ENCODE measurements around the gene SYT2. TPM values are rescaled to one million over a fixed set of nuclear protein-coding genes. Genes with fewer than 3 reads are reported as not detected.

Gene SYT2
- total RNA-seq, 2 donors from 2014 or later: not detected

DNA sequence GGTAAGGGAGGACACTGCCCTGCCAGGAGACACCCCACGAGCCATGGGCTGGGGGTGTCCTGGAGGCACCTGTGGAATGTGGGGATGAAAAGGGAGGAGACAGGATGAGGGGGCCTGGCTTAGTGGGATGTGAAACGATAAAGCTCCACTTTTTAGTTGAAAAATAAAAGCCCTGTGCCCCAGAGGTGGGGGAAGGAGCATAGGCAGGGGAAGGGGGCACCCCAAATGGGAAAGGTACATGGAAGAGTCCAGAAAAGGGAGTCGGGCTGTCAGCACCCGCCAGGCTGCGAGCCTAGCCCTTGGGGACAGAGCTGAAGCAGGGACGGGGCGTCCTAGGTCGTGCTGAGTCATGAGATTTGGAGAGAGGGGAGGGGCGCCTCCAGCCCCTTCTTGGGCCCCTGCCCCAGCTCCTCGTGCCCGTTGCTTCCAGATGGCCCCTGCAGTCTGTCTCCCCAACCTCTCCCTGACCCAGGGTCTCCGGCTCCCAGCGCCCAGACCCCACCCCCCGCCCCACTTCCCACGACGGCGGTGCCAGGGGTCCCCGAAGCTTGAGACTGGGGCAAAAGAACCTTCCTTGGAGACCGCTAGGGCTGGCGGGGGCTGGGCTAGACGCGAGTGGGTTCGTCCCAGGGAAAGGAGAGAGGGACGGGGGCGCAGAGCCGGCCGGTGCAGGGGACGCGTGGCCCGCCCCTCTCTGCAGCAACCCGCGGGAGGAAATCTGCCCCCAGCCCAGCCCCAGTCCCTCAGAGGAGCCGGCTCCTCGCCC, 795 bp downstream of the SYT2 start:
- intact Hi-C loops (cut with DNase I): loop anchor here (5.0 to 10.0 kb wide), 4 partner anchors 365 to 852 kb away; partner anchors contain the start of genes PPP1R12B (in 1 of the 2) and UBE2T (in 1 of the 2)
- no peak for DNase-seq (ENCODE audit: low spot score)

GRCh38 chr1:202708456-202709275, 1.6 kb downstream of the SYT2 start:
- intact Hi-C loops (cut with DNase I): loop anchor here in 1 of 2 donors (10.0 kb wide), 1 partner anchor 384 kb away; no protein-coding TSS in a partner anchor
- DNase-seq (ENCODE audit: low spot score): no peak

DNA sequence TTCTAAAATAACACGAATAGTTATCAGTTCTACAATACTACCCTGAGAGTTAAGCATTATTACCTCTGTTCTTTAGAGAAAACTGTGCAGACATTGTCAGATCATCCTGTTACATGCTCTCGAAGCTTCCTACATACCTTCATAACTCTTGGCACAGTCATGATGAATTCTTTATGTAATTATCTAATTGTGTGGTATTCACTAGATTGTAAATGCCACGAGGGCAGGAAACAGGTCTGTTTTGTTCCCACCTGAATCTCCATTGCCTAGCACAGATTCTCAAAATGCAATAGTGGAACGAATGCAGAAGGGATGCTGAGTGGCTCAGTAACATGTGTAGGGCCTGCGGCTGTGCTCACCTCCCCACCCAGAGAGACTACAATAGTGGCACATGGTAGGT, 3.4 kb downstream of the SYT2 start:
- intact Hi-C loops (cut with DNase I): loop anchor here in 1 of 2 donors (1.0 to 10.0 kb wide), 2 partner anchors 15 to 382 kb away; no protein-coding TSS in a partner anchor
- DNase-seq (ENCODE audit: low spot score): no peak

DNA sequence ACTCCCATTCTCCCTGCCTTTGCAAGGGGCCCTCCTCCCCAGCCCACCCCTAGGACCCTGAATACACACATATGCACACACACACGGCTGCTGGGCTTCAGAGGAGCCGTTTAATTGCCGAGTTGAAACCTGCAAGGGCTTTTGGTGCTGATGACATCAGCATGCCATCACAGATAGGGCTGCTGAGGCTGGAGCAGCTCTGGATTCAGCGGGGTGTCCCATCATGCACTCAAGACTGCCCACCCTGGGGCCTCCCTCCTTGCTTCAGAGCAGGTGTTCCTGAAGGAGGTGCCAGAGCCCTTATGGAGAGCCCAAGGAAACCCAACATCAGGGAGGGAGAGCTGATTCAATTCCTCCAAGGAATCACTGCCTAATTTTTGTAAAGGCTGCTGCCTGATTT, 5.7 kb downstream of the SYT2 start:
- DNase-seq (ENCODE audit: low spot score): no peak
- intact Hi-C loops (cut with DNase I): loop anchor here in 1 of 2 donors (10.0 kb wide), 1 partner anchor 380 kb away; no protein-coding TSS in a partner anchor

GRCh38 chr1:202703191-202703590, 7.1 kb downstream of the SYT2 start:
- intact Hi-C loops (cut with DNase I): loop anchor here in 1 of 2 donors (10.0 kb wide), 1 partner anchor 378 kb away; no protein-coding TSS in a partner anchor
- DNase-seq (ENCODE audit: low spot score): no peak

DNA sequence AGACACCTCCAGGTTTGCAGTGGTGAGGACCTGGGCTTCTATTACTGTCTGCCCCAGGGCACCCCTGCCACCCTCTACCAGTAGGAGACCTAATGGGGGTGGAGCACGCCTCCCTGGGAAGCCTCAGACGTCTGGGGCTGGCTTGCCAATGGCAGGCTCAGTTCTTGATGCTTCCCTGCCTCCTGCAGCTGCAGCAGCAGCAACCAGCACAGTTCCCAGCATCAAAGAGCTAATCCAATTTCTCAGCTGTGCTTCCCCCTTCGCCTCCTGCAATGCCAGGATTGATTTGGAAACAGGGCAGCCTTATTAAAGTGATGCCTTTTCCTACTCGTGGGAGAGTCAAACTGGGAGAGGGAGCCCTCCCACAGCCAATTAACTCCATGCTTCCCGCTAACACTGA, 8.2 kb downstream of the SYT2 start:
- DNase-seq (ENCODE audit: low spot score): no peak

DNA sequence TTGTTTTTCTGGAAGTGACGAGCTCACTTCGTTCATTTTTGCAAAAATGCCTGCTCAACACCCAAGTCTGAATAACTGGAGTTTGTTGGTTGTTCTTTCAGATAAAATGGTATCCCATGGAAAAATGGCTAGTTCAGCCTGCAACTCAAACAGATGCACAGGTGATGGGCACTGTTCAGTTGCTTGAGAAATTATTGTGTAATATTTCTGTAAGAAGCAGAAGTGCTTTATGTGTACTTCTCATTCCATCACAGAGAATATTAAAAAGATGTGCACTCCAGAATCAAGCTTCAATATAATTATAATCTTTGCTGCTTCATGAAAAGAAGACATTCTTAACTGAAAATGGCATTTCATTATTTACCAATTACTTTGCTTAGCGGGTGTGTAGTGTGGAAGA, 9.1 kb downstream of the SYT2 start:
- intact Hi-C loops (cut with DNase I): loop anchor here in 1 of 2 donors (10.0 kb wide), 1 partner anchor 376 kb away; no protein-coding TSS in a partner anchor
- DNase-seq (ENCODE audit: low spot score): no peak

More for the DNA sequence above, 8.2 kb downstream of the SYT2 start:
- intact Hi-C loops (cut with DNase I): loop anchor here in 1 of 2 donors (10.0 kb wide), 1 partner anchor 377 kb away; no protein-coding TSS in a partner anchor

GRCh38 chr1:202700061-202700460, 10.2 kb downstream of the SYT2 start:
- no peak for DNase-seq (ENCODE audit: low spot score)
- intact Hi-C loops (cut with DNase I): loop anchor here in 1 of 2 donors (10.0 kb wide), 1 partner anchor 375 kb away; no protein-coding TSS in a partner anchor

DNA sequence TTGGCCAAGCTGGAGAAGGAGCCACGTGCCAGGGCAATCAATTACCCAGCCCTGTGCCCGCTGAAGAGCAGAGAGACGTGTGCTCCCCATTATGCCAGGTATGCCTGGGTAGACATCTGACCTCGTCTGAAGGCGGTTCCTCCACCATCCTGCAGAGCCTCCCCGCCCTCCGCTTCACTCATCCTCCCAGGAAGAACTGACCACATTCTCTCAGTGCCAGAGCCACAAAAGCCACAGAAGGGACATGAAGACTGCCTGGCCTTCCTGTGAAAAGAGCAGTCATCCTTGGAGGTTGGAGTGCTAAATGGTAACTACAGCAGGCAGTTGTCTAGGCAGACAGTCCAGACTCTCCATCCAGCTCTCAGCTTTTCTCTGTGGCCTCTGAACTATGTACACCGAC, 12.0 kb downstream of the SYT2 start:
- intact Hi-C loops (cut with DNase I): no loop called here
- DNase-seq (ENCODE audit: low spot score): no peak

GRCh38 chr1:202697038-202697437, 13.2 kb downstream of the SYT2 start:
- intact Hi-C loops (cut with DNase I): no loop called here
- DNase-seq (ENCODE audit: low spot score): no peak

DNA sequence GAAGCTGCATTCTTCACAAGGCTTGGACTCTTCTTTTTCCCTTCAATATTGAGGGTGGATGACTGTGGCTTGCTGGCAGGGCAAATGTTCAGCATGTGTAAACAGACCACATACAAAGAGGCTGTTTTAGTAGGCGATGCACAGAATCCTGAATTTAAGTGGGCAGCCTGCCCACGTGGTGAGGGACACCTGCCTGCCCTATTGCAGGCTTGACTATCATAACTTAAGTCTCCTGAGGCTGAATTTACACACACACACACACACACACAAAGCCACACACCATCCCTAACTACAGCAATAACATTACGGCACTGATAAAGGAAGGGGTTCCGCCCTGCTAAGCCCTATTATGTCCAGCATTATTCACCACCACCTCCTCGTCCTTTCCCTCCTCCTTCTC, 15.9 kb downstream of the SYT2 start:
- DNase-seq (ENCODE audit: low spot score): no peak
- intact Hi-C loops (cut with DNase I): loop anchor here in 1 of 2 donors (2.0 to 5.0 kb wide), 2 partner anchors 14 to 1298 kb away; no protein-coding TSS in a partner anchor

DNA sequence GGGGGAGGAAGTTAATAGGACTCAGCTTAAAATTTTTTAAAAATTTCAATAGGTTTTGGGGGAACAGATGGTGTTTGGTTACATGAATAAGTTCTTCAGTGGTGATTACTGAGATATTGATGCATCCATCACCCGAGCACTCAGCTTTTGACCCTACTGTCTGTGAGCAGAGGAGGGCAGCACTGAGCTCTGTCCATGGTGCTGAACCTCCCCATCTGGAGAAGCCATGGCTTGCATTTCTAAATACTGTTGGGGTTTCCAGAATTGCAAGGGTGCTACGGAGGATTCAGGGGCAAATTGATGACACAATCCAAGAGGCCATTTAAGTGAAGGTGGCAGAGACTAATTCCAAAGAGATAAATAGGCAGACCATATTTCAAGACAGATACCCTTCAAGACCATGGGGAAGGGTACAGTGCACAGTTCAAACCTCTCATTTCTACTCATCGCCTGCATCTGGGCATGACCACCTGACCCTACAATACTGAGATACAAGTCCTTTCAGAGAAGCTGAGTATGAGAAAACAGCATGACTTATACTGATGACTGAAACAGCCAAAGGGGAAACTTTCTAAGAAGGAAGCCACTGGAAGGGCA, 17.2 kb downstream of the SYT2 start:
- intact Hi-C loops (cut with DNase I): loop anchor here in 1 of 2 donors (5.0 kb wide), 1 partner anchor 1299 kb away; no protein-coding TSS in a partner anchor
- DNase-seq (ENCODE audit: low spot score): peak; percentile 84

GRCh38 chr1:202691816-202692215, 18.4 kb downstream of the SYT2 start:
- intact Hi-C loops (cut with DNase I): loop anchor here in 1 of 2 donors (5.0 kb wide), 1 partner anchor 1300 kb away; no protein-coding TSS in a partner anchor
- no peak for DNase-seq (ENCODE audit: low spot score)

GRCh38 chr1:202689493-202690342, 20.5 kb downstream of the SYT2 start:
- intact Hi-C loops (cut with DNase I): loop anchor here in 1 of 2 donors (5.0 kb wide), 1 partner anchor 1303 kb away; no protein-coding TSS in a partner anchor

DNA sequence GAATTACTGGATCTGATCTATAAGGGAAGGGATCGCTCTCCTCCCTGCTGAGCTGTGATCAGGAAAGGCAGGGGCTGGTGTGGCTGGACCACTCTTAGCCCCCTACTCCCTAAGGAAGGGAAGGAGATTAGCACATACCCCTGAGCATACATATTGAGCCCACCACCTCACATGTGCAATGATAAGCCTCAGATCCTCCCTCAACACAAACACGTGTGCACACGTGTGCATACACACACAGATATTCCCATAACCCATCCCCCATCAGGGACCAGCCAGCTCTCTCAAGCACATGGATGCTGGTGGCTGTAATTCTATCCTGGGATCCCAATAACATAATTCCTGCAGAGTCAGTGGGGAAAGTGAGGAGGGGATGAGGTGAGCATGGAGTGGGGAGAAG, 21.2 kb downstream of the SYT2 start:
- intact Hi-C loops (cut with DNase I): no loop called here
- DNase-seq (ENCODE audit: low spot score): no peak

More at GRCh38 chr1:202689493-202690342, 20.5 kb downstream of the SYT2 start:
- no peak for DNase-seq (ENCODE audit: low spot score)

- intact Hi-C loops (cut with DNase I): no loop called here
- DNase-seq (ENCODE audit: low spot score): no peak
Measured at GRCh38 chr1:202688401-202688800, 21.9 kb downstream of the SYT2 start.

- no peak for DNase-seq (ENCODE audit: low spot score)
- intact Hi-C loops (cut with DNase I): no loop called here
Measured at GRCh38 chr1:202687798-202688197, 22.5 kb downstream of the SYT2 start.

DNA sequence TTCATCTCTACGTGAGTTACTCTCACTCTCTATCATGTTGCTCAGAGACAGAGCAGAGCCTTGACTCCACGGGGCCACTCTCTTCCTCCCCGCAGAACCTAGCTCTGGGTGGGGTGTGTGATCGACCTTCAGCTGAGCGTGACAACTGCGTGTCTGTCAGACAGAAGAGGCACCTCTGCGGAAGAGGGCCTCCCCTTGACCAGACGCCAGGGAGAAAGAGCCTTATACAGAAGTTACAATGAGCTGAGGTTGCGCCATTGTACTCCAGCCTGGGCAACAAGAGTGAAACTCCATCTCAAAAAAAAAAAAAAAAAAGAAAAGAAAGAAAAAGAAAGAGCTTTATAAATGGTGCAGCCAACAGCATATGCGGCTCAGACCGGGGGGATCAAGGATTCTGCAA, 22.9 kb downstream of the SYT2 start:
- intact Hi-C loops (cut with DNase I): no loop called here
- DNase-seq (ENCODE audit: low spot score): no peak

Measured in posterior vena cava (tissue), 2 donors.